GM12864 (cell line): Measurements from ENCODE around the gene MRPL53.

Experiments used
- DNase-seq: peaks from one replicate; pipeline ENCODE4 v3.0.0-alpha.2; 2011; ENCODE audit warnings: low read depth
- H3K4me3 ChIP-seq: 2 replicates; pipeline ENCODE4 v1.5.1; 2011; ENCODE audit warnings: mild to moderate bottlenecking, low read depth, low read length, control low read depth
- TF ChIP-seq, protein P1 (sequence below): IDR thresholded peaks from 2 replicates; pipeline ENCODE4 v1.5.1; 2011; ENCODE audit warnings: low read depth, mild to moderate bottlenecking, moderate library complexity, low read length, control low read depth, inconsistent platforms; ENCODE audit errors: missing control alignments

Gene MRPL53

DNA sequence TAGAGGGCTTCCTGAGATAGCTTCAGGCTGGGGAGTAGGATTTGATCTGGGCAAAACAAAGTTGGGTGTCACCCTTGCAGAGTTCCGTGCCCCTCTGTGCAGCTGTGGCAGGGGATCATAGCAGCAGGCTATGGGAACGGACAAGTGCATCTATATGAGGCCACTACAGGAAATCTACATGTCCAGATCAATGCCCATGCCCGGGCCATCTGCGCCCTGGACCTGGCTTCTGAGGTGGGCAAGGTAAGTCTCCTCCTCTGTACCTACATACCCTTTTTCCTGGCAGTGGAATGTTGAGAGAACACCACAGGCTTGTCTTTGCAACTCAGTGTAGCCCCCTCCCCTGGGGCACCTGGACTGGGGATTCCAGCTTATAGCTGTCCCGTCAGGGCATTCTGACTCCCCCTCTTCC lies 47.5 kb downstream of the MRPL53 start:
- no peak overlapping the region for H3K4me3 ChIP-seq
- no peak for DNase-seq
- TF ChIP-seq, protein P1, sequence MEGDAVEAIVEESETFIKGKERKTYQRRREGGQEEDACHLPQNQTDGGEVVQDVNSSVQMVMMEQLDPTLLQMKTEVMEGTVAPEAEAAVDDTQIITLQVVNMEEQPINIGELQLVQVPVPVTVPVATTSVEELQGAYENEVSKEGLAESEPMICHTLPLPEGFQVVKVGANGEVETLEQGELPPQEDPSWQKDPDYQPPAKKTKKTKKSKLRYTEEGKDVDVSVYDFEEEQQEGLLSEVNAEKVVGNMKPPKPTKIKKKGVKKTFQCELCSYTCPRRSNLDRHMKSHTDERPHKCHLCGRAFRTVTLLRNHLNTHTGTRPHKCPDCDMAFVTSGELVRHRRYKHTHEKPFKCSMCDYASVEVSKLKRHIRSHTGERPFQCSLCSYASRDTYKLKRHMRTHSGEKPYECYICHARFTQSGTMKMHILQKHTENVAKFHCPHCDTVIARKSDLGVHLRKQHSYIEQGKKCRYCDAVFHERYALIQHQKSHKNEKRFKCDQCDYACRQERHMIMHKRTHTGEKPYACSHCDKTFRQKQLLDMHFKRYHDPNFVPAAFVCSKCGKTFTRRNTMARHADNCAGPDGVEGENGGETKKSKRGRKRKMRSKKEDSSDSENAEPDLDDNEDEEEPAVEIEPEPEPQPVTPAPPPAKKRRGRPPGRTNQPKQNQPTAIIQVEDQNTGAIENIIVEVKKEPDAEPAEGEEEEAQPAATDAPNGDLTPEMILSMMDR = no peak

DNA sequence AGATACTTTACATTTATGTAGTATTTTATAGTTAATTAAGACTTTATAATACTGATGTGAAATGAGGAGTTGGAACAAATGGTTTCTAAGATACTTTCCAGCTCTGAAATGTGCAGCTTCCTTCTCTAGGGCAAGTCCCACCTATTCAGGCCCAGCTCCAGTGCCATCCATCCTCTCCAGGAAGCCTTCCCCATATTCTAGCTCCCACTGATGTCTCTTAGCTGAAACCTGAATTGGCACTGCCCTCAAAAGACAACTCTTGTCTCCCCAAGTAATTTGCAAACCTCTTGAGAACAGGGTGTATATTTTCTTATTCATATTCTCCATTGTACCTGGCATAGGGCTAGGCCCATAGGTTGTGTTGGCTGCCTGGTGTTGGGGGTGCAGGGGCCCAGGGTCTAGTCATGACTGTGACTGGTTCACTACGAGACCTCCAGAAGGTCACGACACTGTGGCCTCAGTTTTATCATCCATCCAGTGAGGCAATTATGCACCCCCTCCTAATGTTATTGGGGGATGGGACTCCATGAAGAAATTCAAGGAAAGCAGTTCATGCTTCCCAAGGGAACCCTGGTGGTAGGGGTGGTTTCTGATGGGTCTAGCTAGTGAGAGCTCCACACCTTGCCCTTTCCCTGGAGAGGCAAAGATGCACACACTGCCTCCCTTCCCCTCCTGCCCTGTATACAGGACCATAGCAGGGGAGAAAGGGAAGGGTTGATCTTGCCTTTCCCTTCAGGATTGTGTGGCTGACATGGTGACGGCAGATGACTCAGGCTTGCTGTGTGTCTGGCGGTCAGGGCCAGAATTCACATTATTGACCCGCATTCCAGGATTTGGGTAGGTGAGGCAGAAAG lies 48.1 kb downstream of the MRPL53 start:
- TF ChIP-seq, protein P1 = no peak
- no peak for DNase-seq
- H3K4me3 ChIP-seq = no peak overlapping the region

DNA sequence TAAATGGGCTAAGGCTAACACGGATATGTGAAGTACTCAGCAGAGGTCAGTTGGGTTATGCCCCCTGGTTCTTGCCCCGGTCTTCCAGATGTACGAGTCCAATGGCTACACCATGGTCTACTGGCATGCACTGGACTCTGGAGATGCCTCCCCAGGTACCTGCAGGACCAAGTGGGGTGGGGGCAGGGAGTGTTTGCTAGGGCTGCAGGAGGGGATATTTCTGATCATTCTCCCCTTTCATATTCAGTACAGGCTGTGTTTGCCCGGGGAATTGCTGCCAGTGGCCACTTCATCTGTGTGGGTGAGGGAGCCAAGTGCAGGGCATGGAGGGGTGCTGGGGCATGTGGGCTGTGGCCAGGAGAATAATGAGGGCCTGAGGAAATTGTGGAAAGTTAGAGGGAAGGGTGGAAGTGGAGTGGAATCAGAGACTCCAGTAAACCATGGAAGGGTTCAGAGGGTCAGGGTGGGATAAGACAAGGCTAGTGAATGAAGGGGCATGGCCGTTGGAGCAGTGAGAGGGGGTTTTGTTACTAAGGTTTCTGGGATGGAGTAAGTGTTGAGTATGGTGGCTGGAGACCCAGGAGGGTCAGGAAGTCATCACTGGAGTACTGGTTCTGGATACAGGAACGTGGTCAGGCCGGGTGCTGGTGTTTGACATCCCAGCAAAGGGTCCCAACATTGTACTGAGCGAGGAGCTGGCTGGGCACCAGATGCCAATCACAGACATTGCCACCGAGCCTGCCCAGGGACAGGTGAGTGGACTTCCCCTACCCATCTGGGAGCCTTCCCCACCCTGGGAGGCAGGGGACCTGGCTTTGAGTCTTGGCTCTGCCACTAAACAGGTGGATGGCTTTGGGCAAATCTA lies 49.0 kb downstream of the MRPL53 start:
- no peak for DNase-seq
- TF ChIP-seq, protein P1 = no peak
- no peak overlapping the region for H3K4me3 ChIP-seq
